ENCODE measurements around the gene PHKA1.
"Not testable (repeated sequence)": the region's sequence is repeated elsewhere in the genome, so short reads cannot be mapped to it uniquely, and the experiment has no call there.

The PHKA1 gene

GRCh38 chrX:72663737-72664136 lies 50.4 kb downstream of the PHKA1 start:
- no peak for DNase-seq

GRCh38 chrX:72662020-72662747 lies 51.9 kb downstream of the PHKA1 start:
- DNase-seq: no peak

- DNase-seq: no peak
These were observed 54.4 kb downstream of the PHKA1 start for GRCh38 chrX:72659723-72660122.

GRCh38 chrX:72652082-72652481 lies 62.0 kb downstream of the PHKA1 start:
- DNase-seq: no peak

GRCh38 chrX:72644946-72645345 lies 69.2 kb downstream of the PHKA1 start:
- DNase-seq: no peak

GRCh38 chrX:72641611-72642010 lies 72.5 kb downstream of the PHKA1 start:
- DNase-seq: no peak

GRCh38 chrX:72635930-72636329 lies 78.2 kb downstream of the PHKA1 start:
- DNase-seq: no peak

GRCh38 chrX:72634331-72634730 lies 79.8 kb downstream of the PHKA1 start:
- DNase-seq: no peak

GRCh38 chrX:72630185-72630584 lies 83.9 kb downstream of the PHKA1 start:
- DNase-seq: no peak

GRCh38 chrX:72624194-72624593 lies 89.9 kb downstream of the PHKA1 start:
- DNase-seq: no peak

GRCh38 chrX:72621625-72622485 lies 92.3 kb downstream of the PHKA1 start:
- DNase-seq: no peak

- DNase-seq: no peak
These were observed 92.9 kb downstream of the PHKA1 start for GRCh38 chrX:72621163-72621562.

GRCh38 chrX:72620550-72621145 lies 93.5 kb downstream of the PHKA1 start:
- DNase-seq: no peak

GRCh38 chrX:72609313-72609712 lies 104.8 kb downstream of the PHKA1 start:
- no peak for DNase-seq

GRCh38 chrX:72604705-72605104 lies 109.4 kb downstream of the PHKA1 start:
- DNase-seq: no peak

- no peak for DNase-seq
These were observed 110.0 kb downstream of the PHKA1 start for GRCh38 chrX:72604112-72604511.

- DNase-seq: not testable (repeated sequence)
These were observed 123.1 kb downstream of the PHKA1 start for GRCh38 chrX:72591038-72591437.

GRCh38 chrX:72584163-72584562 lies 129.9 kb downstream of the PHKA1 start:
- no peak for DNase-seq

- no peak for DNase-seq
These were observed 137.8 kb downstream of the PHKA1 start for GRCh38 chrX:72576141-72576894.

GRCh38 chrX:72573158-72573511 lies 141.0 kb downstream of the PHKA1 start:
- DNase-seq: no peak

GRCh38 chrX:72572248-72573157 lies 141.6 kb downstream of the PHKA1 start, which contains the start of gene HDAC8:
HDAC8 (minus strand) TSS chrX:72572843; CDS start chrX:72572761, 82 bp downstream.
- no peak for DNase-seq

GRCh38 chrX:72569786-72570185 lies 144.3 kb downstream of the PHKA1 start:
- no peak for DNase-seq

Measured in activated CD4-positive, alpha-beta T cell treated with anti-CD3 and anti-CD28 coated beads for 1 hour (primary cell).